Activated CD4-positive, alpha-beta T cell treated with anti-CD3 and anti-CD28 coated beads for 4 hours (primary cell): Measurements from ENCODE around the gene ICOS.
"Not testable (repeated sequence)": the region's sequence is repeated elsewhere in the genome, so short reads cannot be mapped to it uniquely, and the experiment has no call there.

Source experiments
- DNase-seq, 2 donors: peaks; one replicate each; pipeline ENCODE4 v3.0.0-alpha.2; 2020

The ICOS gene

GRCh38 chr2:203982276-203982675 is 45.7 kb downstream of the ICOS start:
- DNase-seq = no peak

DNA sequence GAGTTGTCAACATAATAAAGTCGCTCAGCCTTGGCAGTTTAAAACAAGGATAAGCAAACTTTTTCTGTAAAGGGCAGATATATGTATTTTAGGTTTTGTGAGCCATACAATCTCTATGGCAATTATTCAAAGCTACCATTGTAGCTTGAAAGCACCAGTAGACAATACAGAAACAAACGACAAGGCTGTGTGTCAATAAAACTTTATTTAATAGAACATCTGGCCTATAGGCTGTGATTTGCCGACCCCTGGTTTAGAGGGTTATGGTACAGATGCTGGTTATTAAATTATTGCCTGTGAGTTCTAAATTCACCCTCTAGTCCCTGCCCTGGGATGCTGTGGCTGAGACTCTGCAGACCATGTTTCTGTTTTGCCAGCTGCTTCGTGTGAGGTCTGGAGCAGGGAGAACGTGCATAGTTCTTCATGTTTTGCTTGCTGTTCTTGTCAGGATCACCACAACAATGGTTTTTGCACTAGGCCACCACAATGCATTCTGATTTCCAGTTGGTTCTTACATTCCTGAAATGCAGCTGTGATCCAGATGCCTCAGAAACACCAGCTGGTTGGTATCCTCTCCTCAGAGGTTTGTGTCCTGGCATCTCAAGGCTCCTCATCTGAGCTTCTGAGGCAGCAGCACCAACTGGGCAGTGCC is 46.6 kb downstream of the ICOS start:
- DNase-seq = no peak

DNA sequence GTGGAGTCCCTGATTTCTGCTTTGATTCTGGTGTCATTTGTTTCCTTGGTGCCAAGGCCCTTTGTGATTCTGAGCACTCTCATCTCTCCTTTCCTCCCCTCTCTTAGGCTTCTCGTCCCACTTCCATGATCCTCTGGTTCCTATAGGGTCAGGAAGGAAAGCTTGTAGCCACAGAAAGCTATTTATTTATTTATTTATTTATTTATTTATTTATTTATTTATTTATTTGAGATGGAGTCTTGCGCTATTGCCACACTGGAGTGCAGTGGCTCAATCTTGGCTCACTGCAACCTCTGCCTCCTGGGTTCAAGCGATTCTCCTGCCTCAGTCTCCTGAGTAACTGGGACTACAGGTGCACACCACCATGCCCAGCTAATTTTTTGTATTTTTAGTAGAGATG is 49.4 kb downstream of the ICOS start:
- not testable (repeated sequence) for DNase-seq

GRCh38 chr2:203987959-203988358 is 51.4 kb downstream of the ICOS start:
- DNase-seq = no peak

- DNase-seq = no peak
Observed at GRCh38 chr2:203988500-203989260, 52.1 kb downstream of the ICOS start.

- DNase-seq = no peak
Observed at GRCh38 chr2:203989521-203989920, 53.0 kb downstream of the ICOS start.

DNA sequence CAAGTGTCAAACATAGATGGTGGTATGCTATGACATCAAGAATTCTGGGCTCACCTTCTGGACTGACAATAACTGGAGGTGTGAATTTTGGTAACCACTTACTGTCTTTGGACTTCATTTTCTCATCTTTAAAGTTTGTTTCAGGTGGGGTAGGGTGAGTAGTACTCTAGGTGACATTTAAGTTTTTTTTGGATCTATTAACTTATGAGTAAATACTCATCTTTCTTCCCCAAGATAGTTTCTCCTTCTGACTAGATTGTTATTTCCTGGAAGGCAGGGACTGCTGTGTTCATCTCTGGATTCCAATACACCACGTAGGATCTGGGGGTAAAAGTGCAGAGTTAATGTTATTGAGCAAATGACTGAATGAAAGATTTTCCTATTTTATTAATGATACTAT is 55.9 kb downstream of the ICOS start:
- DNase-seq = no peak

- DNase-seq = no peak
Observed at GRCh38 chr2:203993011-203993410, 56.4 kb downstream of the ICOS start.

- no peak for DNase-seq
Observed at GRCh38 chr2:203993560-203993959, 57.0 kb downstream of the ICOS start.

GRCh38 chr2:203994735-203995134 is 58.2 kb downstream of the ICOS start:
- no peak for DNase-seq

DNA sequence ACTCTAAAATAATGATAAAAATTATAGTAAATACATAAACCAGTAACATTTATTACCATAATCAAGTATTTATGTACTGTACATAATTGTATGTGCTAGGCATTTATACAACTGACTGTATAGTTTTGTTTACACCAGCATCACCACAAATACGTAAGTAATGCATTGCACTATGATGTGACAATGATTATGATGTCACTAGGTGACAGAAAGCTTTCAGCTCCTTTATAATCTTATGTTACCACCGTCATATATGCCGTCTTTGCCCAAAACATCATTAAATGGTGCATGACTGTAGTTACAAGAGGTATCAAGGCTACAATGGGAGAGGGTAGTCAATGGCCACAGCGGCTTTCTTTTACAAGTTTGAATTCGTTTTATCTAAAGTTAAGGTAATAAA is 60.1 kb downstream of the ICOS start:
- no peak for DNase-seq

GRCh38 chr2:203997481-203997880 is 60.9 kb downstream of the ICOS start:
- no peak for DNase-seq

- no peak for DNase-seq
Observed at GRCh38 chr2:203997980-203998809, 61.6 kb downstream of the ICOS start.

GRCh38 chr2:203999835-204000234 is 63.3 kb downstream of the ICOS start:
- no peak for DNase-seq

GRCh38 chr2:204000446-204000845 is 63.9 kb downstream of the ICOS start:
- no peak for DNase-seq

GRCh38 chr2:204003276-204003990 is 66.9 kb downstream of the ICOS start:
- no peak for DNase-seq

DNA sequence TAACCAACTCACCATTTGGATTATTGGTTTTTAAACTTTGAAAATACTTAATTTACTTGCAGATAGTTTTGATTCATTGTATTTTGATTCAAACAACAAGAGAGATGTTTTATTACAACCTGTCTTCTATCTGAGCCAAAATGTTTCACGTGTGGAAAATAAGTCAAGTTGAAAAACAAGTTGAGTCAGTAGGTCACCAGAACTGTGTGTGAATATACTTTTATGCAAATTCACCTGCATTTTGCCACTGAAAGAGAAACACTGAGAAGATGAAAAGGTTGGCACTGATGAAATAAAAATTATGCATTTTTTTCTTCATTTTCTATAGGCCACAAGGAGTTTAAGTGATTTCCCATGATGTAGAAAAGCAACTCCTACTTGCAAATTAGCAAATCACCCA is 68.3 kb downstream of the ICOS start:
- DNase-seq = no peak

GRCh38 chr2:204005940-204006721 is 69.6 kb downstream of the ICOS start:
- DNase-seq = no peak

DNA sequence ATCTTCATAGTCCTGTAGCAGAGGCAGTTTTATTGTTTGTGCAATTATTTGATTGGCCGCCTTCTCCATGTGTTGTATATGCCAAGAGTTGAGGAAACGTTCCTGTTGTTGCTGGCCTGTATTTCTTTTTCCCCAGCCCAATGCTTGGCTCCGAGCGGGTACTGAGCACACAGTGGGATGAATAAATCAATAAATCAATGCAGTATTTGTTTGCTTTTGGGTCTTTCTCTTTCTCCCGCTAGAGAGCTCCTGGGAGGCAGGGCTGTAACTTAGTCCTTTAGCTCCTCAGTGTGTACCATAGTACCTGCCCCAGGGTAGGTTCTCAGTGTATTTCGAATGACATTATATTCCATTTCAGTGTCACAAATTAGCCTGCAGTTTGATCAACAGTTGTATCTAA is 71.8 kb downstream of the ICOS start:
- no peak for DNase-seq

DNA sequence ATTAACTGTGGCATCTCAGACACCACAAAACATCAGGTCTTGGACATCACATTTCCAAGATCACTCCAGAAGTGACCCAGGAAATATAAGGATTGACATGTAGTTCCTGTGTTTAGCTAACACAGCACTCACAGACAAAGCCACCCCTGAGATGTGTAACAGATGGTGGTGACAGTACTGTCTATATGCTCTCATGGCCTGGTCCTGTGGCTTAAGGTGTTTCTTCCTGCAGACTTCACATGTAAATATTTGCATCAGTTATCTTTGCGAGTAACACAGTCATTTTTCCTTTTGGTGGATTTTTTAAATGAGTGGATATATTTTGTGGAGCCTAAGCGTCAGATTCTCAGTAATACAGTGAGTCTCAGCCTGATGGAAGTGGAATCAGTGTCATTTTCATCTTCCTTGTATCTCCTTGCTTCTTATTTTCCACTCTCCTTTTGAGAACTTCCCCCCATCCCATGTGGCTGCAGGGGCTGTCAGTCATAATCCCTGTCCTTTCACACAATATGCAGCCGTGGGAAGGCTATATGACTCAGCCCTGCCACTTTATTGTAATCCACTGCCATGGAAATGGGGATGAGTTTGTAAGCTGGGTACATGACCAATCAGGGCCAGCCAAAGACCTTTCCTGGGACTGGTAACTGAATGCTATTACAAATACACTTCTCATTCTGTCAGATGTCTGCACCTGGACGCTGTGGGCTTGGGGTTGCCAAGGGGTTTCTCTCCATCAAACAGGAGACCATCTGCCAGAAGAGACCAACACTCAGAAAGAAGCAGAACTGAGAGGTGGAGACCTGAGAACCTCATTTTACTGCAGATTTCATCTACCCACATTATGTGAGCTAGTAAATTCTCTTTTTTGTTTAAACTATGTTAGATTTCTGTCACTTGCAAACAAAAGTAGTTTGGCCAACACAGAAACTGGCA is 74.3 kb downstream of the ICOS start:
- no peak for DNase-seq
